DND-41 (cell line): Measurements from ENCODE around the gene INMT.

Experiments used
- CTCF ChIP-seq: IDR thresholded peaks from 2 replicates; pipeline ENCODE4 v1.5.1; 2012; ENCODE audit warnings: borderline replicate concordance, low read length, moderate library complexity, mild to moderate bottlenecking; ENCODE audit not compliant: poor library complexity, severe bottlenecking; ENCODE audit errors: extremely low read depth
- EZH2 ChIP-seq: IDR thresholded peaks from 3 replicates; pipeline ENCODE4 v1.6.1; 2012; ENCODE audit warnings: borderline replicate concordance, low read depth, mild to moderate bottlenecking, moderate library complexity, low read length, inconsistent platforms; ENCODE audit not compliant: severe bottlenecking

DNA sequence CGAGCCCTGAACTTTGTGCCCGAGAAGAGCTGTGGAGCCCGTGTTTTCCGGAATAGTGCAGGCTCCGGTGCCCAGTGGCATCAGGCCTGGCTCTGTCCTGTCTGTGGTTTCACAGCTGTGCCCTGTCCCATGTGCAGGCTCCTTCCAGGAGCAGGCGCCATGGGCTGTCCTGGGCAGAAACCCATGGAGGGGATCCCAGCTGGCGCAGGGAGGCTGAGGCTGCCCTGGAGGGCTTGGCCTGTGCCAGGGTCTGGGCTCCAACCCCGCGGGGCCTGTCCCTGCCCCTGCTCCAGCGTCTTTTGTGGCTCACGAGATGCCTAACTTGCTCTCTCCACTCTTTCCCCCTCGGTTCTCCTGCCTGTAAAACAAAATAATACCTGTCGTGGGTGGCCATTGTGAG, 46.3 kb upstream of the INMT start:
- no peak for TF ChIP-seq CTCF
- TF ChIP-seq EZH2: no peak
